Measurements from ENCODE around the gene RBM42. TPM values are rescaled to one million over a fixed set of nuclear protein-coding genes. Genes with fewer than 3 reads are reported as not detected.

Gene RBM42
- total and polyA plus RNA-seq, 9 of the 15 experiments (the other 6 are each of a cell fraction or from before 2014, with no cell fraction given) = 5.7 to 149 (median 32.4) TPM

- TF ChIP-seq CUX1 (CRISPR knock-in tag; IDR thresholded peaks at IDR 0.05) (no peak), HNRNPLL (IDR thresholded peaks at IDR 0.05; ENCODE audit: low read depth, low read length, poor library complexity, severe bottlenecking) (no peak), ZNF699 (CRISPR knock-in tag; IDR thresholded peaks at IDR 0.05; ENCODE audit: insufficient replicate concordance) (no peak), POLR2H (tag; IDR thresholded peaks at IDR 0.05; ENCODE audit: low read depth) (no peak), SNAPC5 (CRISPR knock-in tag; IDR thresholded peaks at IDR 0.05) (no peak), ZBTB40 (IDR thresholded peaks at IDR 0.05) (no peak), ZBTB40 (CRISPR knock-in tag; IDR thresholded peaks at IDR 0.05) (no peak), ZNF124 (CRISPR knock-in tag; IDR thresholded peaks at IDR 0.05) (no peak), ZBTB26 (CRISPR knock-in tag; IDR thresholded peaks at IDR 0.05) (no peak), MYC (IDR thresholded peaks at IDR 0.05; ENCODE audit: low read depth, low read length) (peak; percentile 54; the same call in 1 of the 2 replicates), MYC (CRISPR knock-in tag; IDR thresholded peaks at IDR 0.05; ENCODE audit: borderline replicate concordance, low read depth) (no peak), GTF2A2 (tag; IDR thresholded peaks at IDR 0.05) (no peak), HDAC2 (IDR thresholded peaks at IDR 0.05) (peak; percentile 67; the same call in 1 of the 2 replicates)
Measured at GRCh38 chr19:35671818-35672217, 43.0 kb downstream of the RBM42 start (continued).

Data from K562 (cell line).